ENCODE measurements around the gene GPATCH8. TPM values are rescaled to one million over a fixed set of nuclear protein-coding genes. Genes with fewer than 3 reads are reported as not detected.

The GPATCH8 gene
- total RNA-seq, 1 donor from 2014 or later = 25.1 TPM

GRCh38 chr17:44387804-44388203 lies 115.4 kb downstream of the GPATCH8 start:
- H3K9me3 ChIP-seq (ENCODE audit: control insufficient read depth in 3 of 3, low read length in 3 of 3) = no peaks in the 10 kb centered on the region
- H3K9ac ChIP-seq (ENCODE audit: low read depth in 1 of 3, low read length in 3 of 3) = no peak overlapping the region
- peaks cover 6 to 19% (median 11%) of the 10 kb centered on the region in 3 donors for H3K4me1 ChIP-seq (ENCODE audit: control insufficient read depth in 3 of 3, insufficient read depth in 3 of 3, low read length in 3 of 3)
- H3K36me3 ChIP-seq (ENCODE audit: control insufficient read depth in 3 of 3, insufficient read depth in 3 of 3, low read length in 3 of 3) = no peaks in the 10 kb centered on the region
- no peak overlapping the region for H3K27ac ChIP-seq (ENCODE audit: low read depth, low read length)
- H3K4me3 ChIP-seq (ENCODE audit: low read length in 3 of 3) = no peak overlapping the region
- H3K27me3 ChIP-seq (ENCODE audit: control insufficient read depth in 3 of 3, insufficient read depth in 3 of 3, low read length in 3 of 3) = peaks cover 20 to 34% (median 34%) of the 10 kb centered on the region in 3 donors

- no peaks in the 10 kb centered on the region for H3K36me3 ChIP-seq (ENCODE audit: control insufficient read depth in 3 of 3, insufficient read depth in 3 of 3, low read length in 3 of 3)
- no peak overlapping the region for H3K27ac ChIP-seq (ENCODE audit: low read depth, low read length)
- no peaks in the 10 kb centered on the region for H3K9me3 ChIP-seq (ENCODE audit: control insufficient read depth in 3 of 3, low read length in 3 of 3)
- H3K27me3 ChIP-seq (ENCODE audit: control insufficient read depth in 3 of 3, insufficient read depth in 3 of 3, low read length in 3 of 3) = peaks cover 25 to 38% (median 37%) of the 10 kb centered on the region in 3 donors
- peaks cover 6 to 19% (median 11%) of the 10 kb centered on the region in 3 donors for H3K4me1 ChIP-seq (ENCODE audit: control insufficient read depth in 3 of 3, insufficient read depth in 3 of 3, low read length in 3 of 3)
- H3K9ac ChIP-seq (ENCODE audit: low read depth in 1 of 3, low read length in 3 of 3) = no peak overlapping the region
- H3K4me3 ChIP-seq (ENCODE audit: low read length in 3 of 3) = no peak overlapping the region
Observed at GRCh38 chr17:44386182-44386525, 117.1 kb downstream of the GPATCH8 start.

- Histone ChIP-seq H3K4me3 (ENCODE audit: low read length in 3 of 3) (peak overlapping the region; percentile 49 to 67 (median 62)), H3K27ac (ENCODE audit: low read depth, low read length) (no peak overlapping the region), H3K27me3 (ENCODE audit: control insufficient read depth in 3 of 3, insufficient read depth in 3 of 3, low read length in 3 of 3) (peaks cover 27 to 42% (median 41%) of the 10 kb centered on the region in 3 donors), H3K9me3 (ENCODE audit: control insufficient read depth in 3 of 3, low read length in 3 of 3) (no peaks in the 10 kb centered on the region), H3K36me3 (ENCODE audit: control insufficient read depth in 3 of 3, insufficient read depth in 3 of 3, low read length in 3 of 3) (no peaks in the 10 kb centered on the region), H3K4me1 (ENCODE audit: control insufficient read depth in 3 of 3, insufficient read depth in 3 of 3, low read length in 3 of 3) (peaks cover 6 to 19% (median 11%) of the 10 kb centered on the region in 3 donors), H3K9ac (ENCODE audit: low read depth in 1 of 3, low read length in 3 of 3) (peak overlapping the region in 2 of 3 donors; percentile 45 to 53)
Observed at GRCh38 chr17:44385287-44386181, 117.7 kb downstream of the GPATCH8 start.

- Histone ChIP-seq H3K9ac (ENCODE audit: low read depth in 1 of 3, low read length in 3 of 3) (peak overlapping the region in 2 of 3 donors; percentile 45 to 53), H3K9me3 (ENCODE audit: control insufficient read depth in 3 of 3, low read length in 3 of 3) (no peaks in the 10 kb centered on the region), H3K27me3 (ENCODE audit: control insufficient read depth in 3 of 3, insufficient read depth in 3 of 3, low read length in 3 of 3) (peaks cover 32 to 49% (median 46%) of the 10 kb centered on the region in 3 donors), H3K4me3 (ENCODE audit: low read length in 3 of 3) (peak overlapping the region; percentile 48 to 67 (median 62)), H3K4me1 (ENCODE audit: control insufficient read depth in 3 of 3, insufficient read depth in 3 of 3, low read length in 3 of 3) (peaks cover 6 to 19% (median 11%) of the 10 kb centered on the region in 3 donors), H3K36me3 (ENCODE audit: control insufficient read depth in 3 of 3, insufficient read depth in 3 of 3, low read length in 3 of 3) (no peaks in the 10 kb centered on the region), H3K27ac (ENCODE audit: low read depth, low read length) (no peak overlapping the region)
Observed at GRCh38 chr17:44384823-44385286, 118.4 kb downstream of the GPATCH8 start.

GRCh38 chr17:44384281-44384822 lies 118.9 kb downstream of the GPATCH8 start:
- no peak overlapping the region for H3K27ac ChIP-seq (ENCODE audit: low read depth, low read length)
- peaks cover 6 to 19% (median 11%) of the 10 kb centered on the region in 3 donors for H3K4me1 ChIP-seq (ENCODE audit: control insufficient read depth in 3 of 3, insufficient read depth in 3 of 3, low read length in 3 of 3)
- H3K36me3 ChIP-seq (ENCODE audit: control insufficient read depth in 3 of 3, insufficient read depth in 3 of 3, low read length in 3 of 3) = no peaks in the 10 kb centered on the region
- H3K4me3 ChIP-seq (ENCODE audit: low read length in 3 of 3) = peak overlapping the region in 1 of 3 donors; percentile 67
- peak overlapping the region in 1 of 3 donors; percentile 45 for H3K9ac ChIP-seq (ENCODE audit: low read depth in 1 of 3, low read length in 3 of 3)
- no peaks in the 10 kb centered on the region for H3K9me3 ChIP-seq (ENCODE audit: control insufficient read depth in 3 of 3, low read length in 3 of 3)
- H3K27me3 ChIP-seq (ENCODE audit: control insufficient read depth in 3 of 3, insufficient read depth in 3 of 3, low read length in 3 of 3) = peaks cover 32 to 52% (median 46%) of the 10 kb centered on the region in 3 donors

- Histone ChIP-seq H3K9ac (ENCODE audit: low read depth in 1 of 3, low read length in 3 of 3) (no peak overlapping the region), H3K9me3 (ENCODE audit: control insufficient read depth in 3 of 3, low read length in 3 of 3) (no peaks in the 10 kb centered on the region), H3K36me3 (ENCODE audit: control insufficient read depth in 3 of 3, insufficient read depth in 3 of 3, low read length in 3 of 3) (no peaks in the 10 kb centered on the region), H3K27me3 (ENCODE audit: control insufficient read depth in 3 of 3, insufficient read depth in 3 of 3, low read length in 3 of 3) (peaks cover 32 to 52% (median 46%) of the 10 kb centered on the region in 3 donors), H3K4me1 (ENCODE audit: control insufficient read depth in 3 of 3, insufficient read depth in 3 of 3, low read length in 3 of 3) (peaks cover 6 to 19% (median 11%) of the 10 kb centered on the region in 3 donors), H3K27ac (ENCODE audit: low read depth, low read length) (no peak overlapping the region), H3K4me3 (ENCODE audit: low read length in 3 of 3) (no peak overlapping the region)
Observed at GRCh38 chr17:44383861-44384260, 119.3 kb downstream of the GPATCH8 start.

GRCh38 chr17:44383363-44383762 lies 119.8 kb downstream of the GPATCH8 start:
- no peak overlapping the region for H3K9ac ChIP-seq (ENCODE audit: low read depth in 1 of 3, low read length in 3 of 3)
- H3K27me3 ChIP-seq (ENCODE audit: control insufficient read depth in 3 of 3, insufficient read depth in 3 of 3, low read length in 3 of 3) = peaks cover 32 to 52% (median 46%) of the 10 kb centered on the region in 3 donors
- no peak overlapping the region for H3K27ac ChIP-seq (ENCODE audit: low read depth, low read length)
- H3K4me1 ChIP-seq (ENCODE audit: control insufficient read depth in 3 of 3, insufficient read depth in 3 of 3, low read length in 3 of 3) = peaks cover 6 to 19% (median 11%) of the 10 kb centered on the region in 3 donors
- H3K4me3 ChIP-seq (ENCODE audit: low read length in 3 of 3) = no peak overlapping the region
- no peaks in the 10 kb centered on the region for H3K36me3 ChIP-seq (ENCODE audit: control insufficient read depth in 3 of 3, insufficient read depth in 3 of 3, low read length in 3 of 3)
- no peaks in the 10 kb centered on the region for H3K9me3 ChIP-seq (ENCODE audit: control insufficient read depth in 3 of 3, low read length in 3 of 3)

- no peaks in the 10 kb centered on the region for H3K9me3 ChIP-seq (ENCODE audit: control insufficient read depth in 3 of 3, low read length in 3 of 3)
- H3K4me3 ChIP-seq (ENCODE audit: low read length in 3 of 3) = no peak overlapping the region
- peaks cover 32 to 52% (median 46%) of the 10 kb centered on the region in 3 donors for H3K27me3 ChIP-seq (ENCODE audit: control insufficient read depth in 3 of 3, insufficient read depth in 3 of 3, low read length in 3 of 3)
- no peak overlapping the region for H3K9ac ChIP-seq (ENCODE audit: low read depth in 1 of 3, low read length in 3 of 3)
- H3K27ac ChIP-seq (ENCODE audit: low read depth, low read length) = no peak overlapping the region
- H3K36me3 ChIP-seq (ENCODE audit: control insufficient read depth in 3 of 3, insufficient read depth in 3 of 3, low read length in 3 of 3) = no peaks in the 10 kb centered on the region
- H3K4me1 ChIP-seq (ENCODE audit: control insufficient read depth in 3 of 3, insufficient read depth in 3 of 3, low read length in 3 of 3) = peaks cover 6 to 19% (median 11%) of the 10 kb centered on the region in 3 donors
Observed at GRCh38 chr17:44382917-44383316, 120.3 kb downstream of the GPATCH8 start.

GRCh38 chr17:44381810-44382305 lies 121.3 kb downstream of the GPATCH8 start:
- H3K4me3 ChIP-seq (ENCODE audit: low read length in 3 of 3) = no peak overlapping the region
- H3K36me3 ChIP-seq (ENCODE audit: control insufficient read depth in 3 of 3, insufficient read depth in 3 of 3, low read length in 3 of 3) = no peaks in the 10 kb centered on the region
- H3K27me3 ChIP-seq (ENCODE audit: control insufficient read depth in 3 of 3, insufficient read depth in 3 of 3, low read length in 3 of 3) = peaks cover 32 to 52% (median 48%) of the 10 kb centered on the region in 3 donors
- H3K9me3 ChIP-seq (ENCODE audit: control insufficient read depth in 3 of 3, low read length in 3 of 3) = no peaks in the 10 kb centered on the region
- no peak overlapping the region for H3K27ac ChIP-seq (ENCODE audit: low read depth, low read length)
- peaks cover 6 to 19% (median 11%) of the 10 kb centered on the region in 3 donors for H3K4me1 ChIP-seq (ENCODE audit: control insufficient read depth in 3 of 3, insufficient read depth in 3 of 3, low read length in 3 of 3)
- H3K9ac ChIP-seq (ENCODE audit: low read depth in 1 of 3, low read length in 3 of 3) = no peak overlapping the region

All from skeletal muscle tissue (tissue), 4 donors.